Neuronal stem cell (in vitro differentiated cells): Measurements from ENCODE around the gene ABHD3.

Experiments
- DNase-seq: peaks from one replicate; pipeline ENCODE4 v3.0.0-alpha.2; 2013; ENCODE audit warnings: low spot score
- H2AFZ ChIP-seq: one replicate; pipeline ENCODE4 v1.6.1; 2013; ENCODE audit warnings: mild to moderate bottlenecking, low read length, inconsistent platforms
- H2AK5ac ChIP-seq: 2 replicates; pipeline ENCODE4 v1.6.1; 2013; ENCODE audit warnings: low read depth, mild to moderate bottlenecking, inconsistent platforms, low read length, moderate library complexity, mixed read lengths
- H2BK120ac ChIP-seq: 2 replicates; pipeline ENCODE4 v1.6.1; 2013; ENCODE audit warnings: low read depth, mild to moderate bottlenecking, inconsistent platforms, low read length, moderate library complexity, mixed read lengths
- H2BK12ac ChIP-seq: one replicate; pipeline ENCODE4 v1.6.1; 2013; ENCODE audit warnings: low read length, inconsistent platforms
- H2BK15ac ChIP-seq: 2 replicates; pipeline ENCODE4 v1.6.1; 2013; ENCODE audit warnings: mild to moderate bottlenecking, low read length, inconsistent platforms, mixed read lengths
- H2BK5ac ChIP-seq: one replicate; pipeline ENCODE4 v1.6.1; 2013; ENCODE audit warnings: inconsistent platforms, mild to moderate bottlenecking, low read length, moderate library complexity
- H3K14ac ChIP-seq: one replicate; pipeline ENCODE4 v1.6.1; 2013; ENCODE audit warnings: low read length, inconsistent platforms
- H3K18ac ChIP-seq: 2 replicates; pipeline ENCODE4 v1.6.1; 2013; ENCODE audit warnings: low read length, inconsistent platforms
- H3K23ac ChIP-seq: 2 replicates; pipeline ENCODE4 v1.6.1; 2013; ENCODE audit warnings: low read depth, mild to moderate bottlenecking, mixed read lengths, low read length, inconsistent platforms; ENCODE audit not compliant: poor library complexity
- H3K27ac ChIP-seq: replicated peaks from 3 replicates; pipeline ENCODE4 v1.5.1; 2013; ENCODE audit warnings: low read length, inconsistent platforms
- H3K27me3 ChIP-seq, 3 experiments: 2 replicates each; pipeline ENCODE4 v1.6.1; 2013; ENCODE audit warnings: low read length in 3 of 3, mild to moderate bottlenecking in 2 of 3, inconsistent platforms in 1 of 3, low read depth in 1 of 3, mixed read lengths in 1 of 3, moderate library complexity in 1 of 3; ENCODE audit not compliant: control insufficient read depth in 3 of 3, insufficient read depth in 3 of 3
- H3K36me3 ChIP-seq, 2 donors: replicated peaks in 1 of 2; 2 replicates each; pipeline ENCODE4 v1.6.1; 2013; ENCODE audit warnings: low read length in 2 of 2; ENCODE audit not compliant: control insufficient read depth in 2 of 2, insufficient read depth in 2 of 2
- H3K4ac ChIP-seq: 2 replicates; pipeline ENCODE4 v1.6.1; 2013; ENCODE audit warnings: inconsistent platforms, mild to moderate bottlenecking, low read length, moderate library complexity
- H3K4me1 ChIP-seq, 2 donors: 1 replicate in 1 of 2; 2 replicates in 1 of 2; pipeline ENCODE4 v1.6.1; 2013; ENCODE audit warnings: low read length in 2 of 2, low read depth in 1 of 2; ENCODE audit not compliant: control insufficient read depth in 2 of 2, insufficient read depth in 1 of 2
- H3K4me2 ChIP-seq: one replicate; pipeline ENCODE4 v1.6.1; 2013; ENCODE audit warnings: mild to moderate bottlenecking, low read length, inconsistent platforms; ENCODE audit not compliant: insufficient read depth, poor library complexity, severe bottlenecking
- H3K4me3 ChIP-seq, 2 donors: 2 replicates each; pipeline ENCODE4 v1.5.1; 2013; ENCODE audit warnings: low read length in 2 of 2, mild to moderate bottlenecking in 2 of 2, inconsistent platforms in 1 of 2, moderate library complexity in 1 of 2
- H3K79me1 ChIP-seq: one replicate; pipeline ENCODE4 v1.6.1; 2013; ENCODE audit warnings: low read depth, mild to moderate bottlenecking, inconsistent platforms, low read length, moderate library complexity
- H3K9ac ChIP-seq: one replicate; pipeline ENCODE4 v1.6.1; 2013; ENCODE audit warnings: mild to moderate bottlenecking, low read depth, low read length, inconsistent platforms; ENCODE audit not compliant: poor library complexity
- H3K9me3 ChIP-seq, 2 donors: replicated peaks in 1 of 2; 2 replicates each; pipeline versions ENCODE3 to v1.6.1; 2013; ENCODE audit warnings: low read length in 2 of 2, mild to moderate bottlenecking in 2 of 2, inconsistent platforms in 1 of 2, low read depth in 1 of 2, mixed read lengths in 1 of 2, moderate library complexity in 1 of 2; ENCODE audit not compliant: control insufficient read depth in 2 of 2, insufficient read depth in 1 of 2
- H4K8ac ChIP-seq: one replicate; pipeline ENCODE4 v1.6.1; 2013; ENCODE audit warnings: low read depth, mild to moderate bottlenecking, inconsistent platforms, low read length, moderate library complexity
- H4K91ac ChIP-seq: one replicate; pipeline ENCODE4 v1.6.1; 2013; ENCODE audit warnings: low read length, low read depth, mild to moderate bottlenecking, inconsistent platforms; ENCODE audit not compliant: poor library complexity
- WGBS, 2 donors: extraction: QIAGEN DNeasy Blood & Tissue Kit; methylation state at CpG; one replicate each; pipeline ENCODE4 v1.1.7; 2013; ENCODE audit warnings: missing lambda C conversion rate in 2 of 2, mixed read lengths in 1 of 2; ENCODE audit not compliant: insufficient read length in 2 of 2, insufficient replicate concordance in 1 of 2; ENCODE audit errors: extremely low coverage in 2 of 2; 5-methylcytosine and 5-hydroxymethylcytosine counted together

ABHD3 gene

DNA sequence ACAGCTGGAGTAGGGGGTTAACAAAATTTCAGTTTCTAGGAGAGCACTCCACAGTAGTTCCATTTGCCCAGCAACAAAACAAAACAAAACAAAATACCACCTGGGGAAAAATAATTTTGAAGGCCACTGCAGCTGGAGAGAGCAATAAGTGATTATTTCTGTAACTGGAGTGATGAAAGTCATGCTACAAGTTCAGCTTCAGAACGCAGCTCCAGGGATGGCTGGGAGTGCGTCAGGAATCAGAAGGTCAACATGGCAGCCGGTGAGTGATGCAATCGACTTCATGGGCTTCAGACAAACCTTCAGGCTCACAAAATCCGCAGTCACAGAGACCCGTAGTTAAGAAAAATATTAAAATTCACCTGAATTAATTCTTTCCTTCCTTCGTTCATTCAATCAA is 41.0 kb downstream of the ABHD3 start:
- DNase-seq = no peak
- Histone ChIP-seq H3K27me3 (no peaks in the 10 kb centered on the region), H3K4me1 (no peaks in the 10 kb centered on the region), H3K9ac (no peak overlapping the region), H2BK12ac (no peak overlapping the region), H2AK5ac (no peak overlapping the region), H3K79me1 (no peaks in the 10 kb centered on the region), H4K91ac (no peak overlapping the region), H3K4me3 (no peak overlapping the region), H2AFZ (no peak overlapping the region), H3K23ac (no peak overlapping the region), H4K8ac (no peak overlapping the region), H2BK15ac (no peak overlapping the region), H3K4ac (no peak overlapping the region), H3K36me3 (peaks cover 0 to 25% of the 10 kb centered on the region in 2 donors), H2BK5ac (no peak overlapping the region), H3K18ac (no peak overlapping the region), H3K9me3 (no peaks in the 10 kb centered on the region), H3K27ac (no peak overlapping the region), H3K14ac (no peak overlapping the region), H2BK120ac (no peak overlapping the region), H3K4me2 (no peak overlapping the region)
- 100% methylated on average over 1 of the region's 7 CpGs; no CpG with 5 or more reads in 1 of the 2 donors for WGBS, 2 donors

DNA sequence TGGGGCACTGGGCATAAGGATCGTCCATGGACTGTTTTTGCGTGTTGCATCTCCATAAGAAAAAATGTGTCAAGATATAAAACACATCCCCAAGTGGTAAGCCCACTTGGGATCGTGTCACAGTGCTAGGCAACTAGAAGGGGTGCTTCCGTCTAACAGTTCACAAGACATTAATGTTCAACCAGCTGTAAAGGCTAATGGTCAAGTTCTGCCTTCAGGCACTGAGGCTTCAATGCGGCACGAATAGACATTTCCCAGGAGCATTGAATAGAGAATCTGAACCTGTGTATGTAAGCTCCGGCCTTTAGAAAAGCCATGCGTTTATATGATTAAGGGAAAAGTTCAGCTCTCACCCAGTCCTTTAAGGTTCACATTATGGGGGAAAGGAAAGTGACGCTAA is 42.0 kb downstream of the ABHD3 start:
- no peak overlapping the region for H4K91ac ChIP-seq
- no peak overlapping the region for H3K4me3 ChIP-seq
- H2BK5ac ChIP-seq = no peak overlapping the region
- no CpG with 5 or more reads among the region's 9 CpGs for WGBS, 2 donors
- no peak overlapping the region for H2BK15ac ChIP-seq
- no peak overlapping the region for H3K23ac ChIP-seq
- no peak overlapping the region for H4K8ac ChIP-seq
- no peaks in the 10 kb centered on the region for H3K9me3 ChIP-seq
- no peak overlapping the region for H2AFZ ChIP-seq
- no peak overlapping the region for H3K14ac ChIP-seq
- H2BK120ac ChIP-seq = no peak overlapping the region
- H2BK12ac ChIP-seq = no peak overlapping the region
- peaks cover 0 to 35% of the 10 kb centered on the region in 2 donors for H3K36me3 ChIP-seq
- no peak overlapping the region for H3K4ac ChIP-seq
- no peak overlapping the region for H3K9ac ChIP-seq
- H3K27ac ChIP-seq = no peak overlapping the region
- H3K18ac ChIP-seq = no peak overlapping the region
- H3K4me1 ChIP-seq = no peaks in the 10 kb centered on the region
- no peaks in the 10 kb centered on the region for H3K79me1 ChIP-seq
- H3K4me2 ChIP-seq = no peak overlapping the region
- no peaks in the 10 kb centered on the region for H3K27me3 ChIP-seq
- DNase-seq = no peak
- no peak overlapping the region for H2AK5ac ChIP-seq

DNA sequence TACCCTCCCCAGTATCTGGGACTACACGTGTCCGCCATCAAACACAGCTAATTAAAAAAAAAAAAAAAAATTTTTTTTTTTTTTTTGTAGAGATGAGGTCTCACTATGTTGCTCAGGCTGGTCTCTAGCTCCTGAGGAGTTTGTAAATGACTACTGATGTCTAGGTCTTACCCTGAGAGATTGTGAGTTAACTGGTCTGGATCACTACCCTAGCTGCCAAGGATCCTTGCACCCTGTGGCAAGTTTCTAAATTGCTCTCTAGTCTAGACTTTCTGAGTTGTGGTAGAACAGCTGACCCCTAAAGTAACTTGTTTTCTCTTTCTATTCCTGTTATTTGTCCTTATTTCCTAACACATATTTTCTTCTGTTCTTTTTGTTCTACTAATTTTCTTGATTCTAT is 44.5 kb downstream of the ABHD3 start:
- H3K4ac ChIP-seq = no peak overlapping the region
- DNase-seq = no peak
- no peaks in the 10 kb centered on the region for H3K9me3 ChIP-seq
- no peak overlapping the region for H2BK15ac ChIP-seq
- no peak overlapping the region for H3K27ac ChIP-seq
- H4K8ac ChIP-seq = no peak overlapping the region
- H3K18ac ChIP-seq = no peak overlapping the region
- H4K91ac ChIP-seq = no peak overlapping the region
- H3K4me3 ChIP-seq = no peak overlapping the region
- H3K79me1 ChIP-seq = no peaks in the 10 kb centered on the region
- no peaks in the 10 kb centered on the region for H3K27me3 ChIP-seq
- peaks cover 0 to 49% of the 10 kb centered on the region in 2 donors for H3K36me3 ChIP-seq
- no CpG with 5 or more reads among the region's 2 CpGs for WGBS, 2 donors
- no peak overlapping the region for H3K23ac ChIP-seq
- H3K4me2 ChIP-seq = no peak overlapping the region
- H3K4me1 ChIP-seq = no peaks in the 10 kb centered on the region
- H2BK120ac ChIP-seq = no peak overlapping the region
- H3K9ac ChIP-seq = no peak overlapping the region
- no peak overlapping the region for H3K14ac ChIP-seq
- H2AK5ac ChIP-seq = no peak overlapping the region
- no peak overlapping the region for H2AFZ ChIP-seq
- no peak overlapping the region for H2BK5ac ChIP-seq
- H2BK12ac ChIP-seq = no peak overlapping the region

DNA sequence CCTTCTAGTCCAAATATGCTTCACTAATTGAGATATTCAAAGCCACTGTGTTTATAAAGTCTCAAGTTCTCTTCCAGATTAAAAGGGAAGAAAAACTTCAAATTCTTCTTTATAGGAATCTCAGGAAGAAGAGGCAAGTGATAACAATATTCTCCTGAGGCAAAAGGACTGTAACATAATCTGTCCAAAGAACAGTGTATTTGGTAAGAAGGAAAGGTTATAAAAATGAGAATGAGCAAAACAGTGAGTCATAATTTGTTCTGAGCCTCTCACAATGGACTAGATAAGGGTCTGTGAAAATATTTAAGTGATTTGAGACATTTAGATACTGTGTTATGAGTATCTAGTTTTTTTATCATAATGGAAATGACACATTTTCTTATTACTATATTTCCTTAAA is 48.2 kb downstream of the ABHD3 start:
- no peaks in the 10 kb centered on the region for H3K27me3 ChIP-seq
- H4K8ac ChIP-seq = no peak overlapping the region
- H4K91ac ChIP-seq = no peak overlapping the region
- H3K9me3 ChIP-seq = peaks cover 0 to 1% of the 10 kb centered on the region in 2 donors
- no peak overlapping the region for H2BK120ac ChIP-seq
- no peak overlapping the region for H3K27ac ChIP-seq
- no peak overlapping the region for H3K4me2 ChIP-seq
- no peaks in the 10 kb centered on the region for H3K4me1 ChIP-seq
- DNase-seq = no peak
- H3K4me3 ChIP-seq = no peak overlapping the region
- no peak overlapping the region for H2AFZ ChIP-seq
- H3K79me1 ChIP-seq = no peaks in the 10 kb centered on the region
- H2AK5ac ChIP-seq = no peak overlapping the region
- H3K4ac ChIP-seq = no peak overlapping the region
- no peak overlapping the region for H2BK5ac ChIP-seq
- H3K36me3 ChIP-seq = peaks cover 0 to 32% of the 10 kb centered on the region in 2 donors
- H3K9ac ChIP-seq = no peak overlapping the region
- no peak overlapping the region for H3K14ac ChIP-seq
- H2BK15ac ChIP-seq = no peak overlapping the region
- H2BK12ac ChIP-seq = no peak overlapping the region
- no peak overlapping the region for H3K18ac ChIP-seq
- no peak overlapping the region for H3K23ac ChIP-seq
